MCF 10A (cell line): ENCODE measurements around the gene NDC1. TPM values are rescaled to one million over a fixed set of nuclear protein-coding genes. Genes with fewer than 3 reads are reported as not detected.

Source experiments
- BruUV-seq: library from RNA; stranded (reverse); fragments of 400-500 nt; replicated peaks from 2 replicates; lab custom pipeline; 2021; lab: Mats Ljungman, UMichigan
- CTCF ChIA-PET: fragments of 300-600 bp; sonication (Branson Sonifier 250); formaldehyde crosslinking; extraction: SDS; loops from one replicate; lab custom pipeline; 2021; ENCODE audit warnings: antibody characterized with exemption, inconsistent platforms; lab: Yijun Ruan, JAX
- POLR2A ChIA-PET: fragments of 300-600, 350-650 bp; sonication (Branson Sonifier 250); formaldehyde crosslinking; extraction: SDS; loops from one replicate; lab custom pipeline; 2020; ENCODE audit warnings: antibody characterized with exemption, inconsistent platforms; lab: Yijun Ruan, JAX
- DNase-seq: peaks from one replicate; pipeline ENCODE4 v3.0.0-alpha.2; 2018; ENCODE audit not compliant: unreplicated experiment
- H3K27ac Mint-ChIP-seq: one replicate; pipeline ENCODE4 v1.8.0; 2022; ENCODE audit warnings: mild to moderate bottlenecking, low read depth, mixed read lengths; ENCODE audit not compliant: unreplicated experiment
- H3K27me3 Mint-ChIP-seq: one replicate; pipeline ENCODE4 v1.8.0; 2022; ENCODE audit warnings: mixed read lengths; ENCODE audit not compliant: insufficient read depth, unreplicated experiment
- H3K36me3 Mint-ChIP-seq: one replicate; pipeline ENCODE4 v1.8.0; 2022; ENCODE audit warnings: mild to moderate bottlenecking, moderate library complexity, mixed read lengths; ENCODE audit not compliant: insufficient read depth, unreplicated experiment
- H3K4me1 Mint-ChIP-seq: one replicate; pipeline ENCODE4 v1.8.0; 2022; ENCODE audit warnings: mixed read lengths; ENCODE audit not compliant: insufficient read depth, unreplicated experiment
- H3K4me3 Mint-ChIP-seq: one replicate; pipeline ENCODE4 v1.8.0; 2022; ENCODE audit warnings: mild to moderate bottlenecking, moderate library complexity, mixed read lengths; ENCODE audit not compliant: unreplicated experiment
- H3K9me3 Mint-ChIP-seq: one replicate; pipeline ENCODE4 v1.8.0; 2022; ENCODE audit warnings: mixed read lengths; ENCODE audit not compliant: unreplicated experiment
- intact Hi-C: fragments of 100-400 bp; cut with micrococcal nuclease; formaldehyde crosslinking; loops from 2 replicates; pipeline ENCODE4 v1.14.1; 2022
- total RNA-seq: library from RNA; stranded (reverse); gene quantifications from 2 replicates; pipeline ENCODE4 v1.2.3, GENCODE V29; 2022
- TF ChIP-seq, protein P1 (sequence below): fragments of 200-600 bp; IDR thresholded peaks from one replicate; pipeline ENCODE4 v1.8.0; 2022; ENCODE audit warnings: antibody characterized with exemption, mild to moderate bottlenecking; ENCODE audit not compliant: unreplicated experiment

The NDC1 gene
- total RNA-seq, 1 experiment from 2014 or later, result 18.7 TPM

DNA sequence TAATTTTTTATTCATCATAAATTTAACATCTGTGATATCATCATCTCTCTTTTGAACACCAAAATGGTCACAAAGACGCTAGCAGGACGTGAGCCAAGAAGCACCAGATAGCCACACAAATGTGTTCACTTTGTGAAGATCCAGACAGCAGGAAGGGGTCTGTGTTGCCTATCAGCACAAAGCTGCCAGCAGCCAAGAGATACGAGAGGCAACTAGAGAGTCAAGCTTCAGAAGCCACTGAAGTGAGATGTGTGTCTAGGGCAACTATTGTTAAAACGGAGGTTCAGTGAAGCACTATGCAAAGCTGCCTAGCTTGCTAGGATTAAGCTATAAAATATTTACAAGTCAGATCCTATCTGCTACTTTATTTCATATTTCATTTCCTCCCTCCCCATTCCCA is 45.3 kb downstream of the NDC1 start:
- no TSS peak for BruUV-seq
- H3K4me3 Mint-ChIP-seq, result no peak overlapping the region
- H3K27ac Mint-ChIP-seq, result no peak overlapping the region
- H3K36me3 Mint-ChIP-seq, result peaks cover 61% of the 10 kb centered on the region
- no peaks in the 10 kb centered on the region for H3K9me3 Mint-ChIP-seq
- H3K4me1 Mint-ChIP-seq, result no peaks in the 10 kb centered on the region
- intact Hi-C loops, result no loop called here
- H3K27me3 Mint-ChIP-seq, result no peaks in the 10 kb centered on the region
- TF ChIP-seq, protein P1, sequence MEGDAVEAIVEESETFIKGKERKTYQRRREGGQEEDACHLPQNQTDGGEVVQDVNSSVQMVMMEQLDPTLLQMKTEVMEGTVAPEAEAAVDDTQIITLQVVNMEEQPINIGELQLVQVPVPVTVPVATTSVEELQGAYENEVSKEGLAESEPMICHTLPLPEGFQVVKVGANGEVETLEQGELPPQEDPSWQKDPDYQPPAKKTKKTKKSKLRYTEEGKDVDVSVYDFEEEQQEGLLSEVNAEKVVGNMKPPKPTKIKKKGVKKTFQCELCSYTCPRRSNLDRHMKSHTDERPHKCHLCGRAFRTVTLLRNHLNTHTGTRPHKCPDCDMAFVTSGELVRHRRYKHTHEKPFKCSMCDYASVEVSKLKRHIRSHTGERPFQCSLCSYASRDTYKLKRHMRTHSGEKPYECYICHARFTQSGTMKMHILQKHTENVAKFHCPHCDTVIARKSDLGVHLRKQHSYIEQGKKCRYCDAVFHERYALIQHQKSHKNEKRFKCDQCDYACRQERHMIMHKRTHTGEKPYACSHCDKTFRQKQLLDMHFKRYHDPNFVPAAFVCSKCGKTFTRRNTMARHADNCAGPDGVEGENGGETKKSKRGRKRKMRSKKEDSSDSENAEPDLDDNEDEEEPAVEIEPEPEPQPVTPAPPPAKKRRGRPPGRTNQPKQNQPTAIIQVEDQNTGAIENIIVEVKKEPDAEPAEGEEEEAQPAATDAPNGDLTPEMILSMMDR, result no peak
- no peak for DNase-seq
- CTCF ChIA-PET, result no interaction called here
- POLR2A ChIA-PET, result no interaction called here

DNA sequence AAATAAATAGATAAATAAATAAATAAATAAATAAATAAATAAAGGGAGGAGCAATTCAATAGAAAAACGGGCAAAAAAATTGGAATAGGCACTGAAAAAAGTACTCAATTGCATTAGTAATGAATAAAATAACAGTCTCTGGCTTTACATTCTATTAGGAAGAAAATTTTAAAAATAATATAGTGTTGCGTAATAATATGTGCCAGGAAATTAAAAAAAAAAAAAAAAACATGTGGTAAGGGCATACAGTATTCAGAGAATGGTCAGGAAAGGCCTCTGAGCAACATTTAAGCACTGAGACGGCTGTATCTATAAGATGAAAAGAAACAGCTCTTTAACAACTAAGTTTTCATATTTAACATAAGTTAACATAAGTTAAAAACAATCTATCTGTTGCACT is 50.4 kb downstream of the NDC1 start:
- Mint-ChIP-seq H3K36me3 (peaks cover 67% of the 10 kb centered on the region), H3K27me3 (no peaks in the 10 kb centered on the region), H3K4me1 (no peaks in the 10 kb centered on the region), H3K9me3 (no peaks in the 10 kb centered on the region), H3K27ac (no peak overlapping the region), H3K4me3 (no peak overlapping the region)
- ChIA-PET CTCF (interaction anchor here (1.6 kb wide), 1 partner anchor 8 kb away, joined by 5 read pairs; no protein-coding TSS in a partner anchor), POLR2A (interaction anchor here (0.6 to 1.0 kb wide), 2 partner anchors 18 to 22 kb away, joined by 3 to 4 read pairs; no protein-coding TSS in a partner anchor)
- no peak for DNase-seq
- intact Hi-C loops, result no loop called here
- TF ChIP-seq, protein P1, result no peak
- BruUV-seq, result no TSS peak

DNA sequence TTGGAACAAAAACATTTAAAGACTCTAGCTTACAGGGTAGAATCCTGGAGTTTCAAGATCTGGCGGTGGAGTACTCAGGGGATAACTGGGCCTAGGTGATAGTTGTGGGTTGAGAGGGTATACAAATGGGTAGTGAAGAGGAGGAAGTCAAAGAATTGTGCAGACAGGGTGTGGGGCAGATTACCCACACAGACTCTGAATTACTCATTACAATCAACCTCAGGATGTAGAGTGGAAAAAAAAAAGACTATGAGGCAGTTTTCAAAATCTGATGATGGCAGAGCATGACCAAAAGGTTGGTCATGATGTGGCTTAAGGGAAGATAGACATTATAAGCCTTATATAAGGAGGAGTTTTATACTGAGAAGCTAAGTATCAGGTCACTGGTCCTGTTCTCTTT is 55.0 kb downstream of the NDC1 start:
- Mint-ChIP-seq H3K27ac (no peak overlapping the region), H3K9me3 (no peaks in the 10 kb centered on the region), H3K4me3 (no peak overlapping the region), H3K4me1 (peaks cover 13% of the 10 kb centered on the region), H3K36me3 (peaks cover 50% of the 10 kb centered on the region), H3K27me3 (no peaks in the 10 kb centered on the region)
- TF ChIP-seq, protein P1, result no peak
- DNase-seq, result no peak
- no TSS peak for BruUV-seq
- POLR2A ChIA-PET, result no interaction called here
- intact Hi-C loops, result no loop called here
- CTCF ChIA-PET, result no interaction called here

DNA sequence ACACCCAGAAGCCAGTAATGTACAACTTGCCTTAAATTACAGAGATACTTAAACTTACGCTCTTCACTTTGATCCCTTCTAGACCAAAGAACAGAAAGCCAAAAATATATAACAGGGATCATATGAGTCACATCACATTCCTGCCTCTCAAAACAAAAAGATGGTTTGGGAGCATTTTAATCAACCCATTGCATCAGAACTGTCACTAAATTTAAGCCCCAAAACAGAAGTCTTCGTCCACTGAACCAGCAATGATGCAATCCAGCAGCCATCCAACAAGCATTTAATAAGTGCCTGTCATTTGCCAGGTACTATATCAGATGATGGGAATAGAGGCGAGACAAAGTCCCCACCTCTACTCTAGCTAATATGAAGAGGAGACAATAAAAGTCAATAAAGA is 56.4 kb downstream of the NDC1 start:
- Mint-ChIP-seq H3K36me3 (peaks cover 44% of the 10 kb centered on the region), H3K4me1 (peaks cover 13% of the 10 kb centered on the region), H3K9me3 (no peaks in the 10 kb centered on the region), H3K27me3 (no peaks in the 10 kb centered on the region), H3K27ac (peak overlapping the region; percentile 77), H3K4me3 (no peak overlapping the region)
- intact Hi-C loops, result no loop called here
- ChIA-PET CTCF (no interaction called here), POLR2A (interaction anchor here (1.1 kb wide), 1 partner anchor 15 kb away, joined by 4 read pairs; no protein-coding TSS in a partner anchor)
- no TSS peak for BruUV-seq
- DNase-seq, result peak; percentile 56
- TF ChIP-seq, protein P1, result no peak
